Measurements from ENCODE around the gene MTERF2. TPM values are rescaled to one million over a fixed set of nuclear protein-coding genes. Genes with fewer than 3 reads are reported as not detected.

Gene MTERF2
- polyA plus RNA-seq, 3 donors, result 0.54 to 1.2 (median 0.73) TPM

DNA sequence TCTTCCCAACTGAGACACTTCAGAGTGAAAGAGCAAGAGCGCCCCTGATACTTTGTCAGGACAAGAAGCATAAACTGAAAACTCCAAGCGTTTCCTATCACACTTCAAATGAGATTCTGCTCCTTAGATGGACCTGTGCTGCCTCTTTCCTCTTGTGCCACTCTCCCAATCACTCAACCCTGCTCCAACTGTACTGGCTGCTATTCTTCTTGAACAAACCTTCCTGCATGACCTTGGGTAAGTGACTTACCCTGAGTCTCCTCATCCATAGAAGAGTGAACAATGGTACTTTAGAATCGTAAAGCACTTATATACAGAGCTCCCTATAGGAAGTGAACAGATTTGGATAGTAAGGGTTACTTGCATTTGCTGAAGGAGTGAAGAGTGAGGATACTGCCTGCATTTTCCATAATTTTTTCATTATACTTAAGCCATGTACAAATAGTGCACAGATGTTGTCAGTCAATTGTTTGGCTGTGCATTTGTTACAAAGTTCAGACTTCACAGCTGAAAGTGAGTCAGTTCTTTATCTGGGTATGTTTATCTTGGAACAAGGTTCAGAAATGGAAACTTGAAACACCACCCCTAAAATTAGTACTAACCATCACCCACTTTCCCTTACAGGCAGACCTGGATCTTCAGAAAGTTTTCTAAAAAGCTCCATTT lies 10.8 kb downstream of the MTERF2 start:
- Histone ChIP-seq H3K79me2 (ENCODE audit: insufficient read depth, low read length) (no peaks in the 10 kb centered on the region), H3K4me1 (ENCODE audit: control insufficient read depth in 1 of 2, insufficient read depth in 2 of 2, low read length in 2 of 2) (no peaks in the 10 kb centered on the region), H3K4me3 (replicated peaks in 1 of 3; ENCODE audit: low read depth in 2 of 3, low read length in 3 of 3) (no peak overlapping the region), H3K9me3 (replicated peaks in 1 of 2; ENCODE audit: control insufficient read depth in 1 of 2, insufficient read depth in 1 of 2, low read length in 2 of 2) (no peaks in the 10 kb centered on the region), H4K20me1 (ENCODE audit: insufficient read depth, low read length) (no peaks in the 10 kb centered on the region), H3K4me2 (replicated peaks; ENCODE audit: extremely low read depth, low read length, poor library complexity, severe bottlenecking) (no peak overlapping the region), H2AFZ (ENCODE audit: insufficient read depth, low read depth, low read length, poor library complexity, severe bottlenecking) (no peak overlapping the region), H3K36me3 (replicated peaks in 1 of 2; ENCODE audit: control insufficient read depth in 1 of 2, insufficient read depth in 2 of 2, low read length in 2 of 2) (peaks cover 0 to 6% of the 10 kb centered on the region in 2 donors), H3K9ac (ENCODE audit: insufficient read depth, low read length, poor library complexity, severe bottlenecking) (no peak overlapping the region), H3K27me3 (ENCODE audit: control insufficient read depth in 2 of 2, insufficient read depth in 2 of 2, low read length in 2 of 2) (no peaks in the 10 kb centered on the region), H3K27ac (ENCODE audit: low read depth in 1 of 2, low read length in 2 of 2) (no peak overlapping the region)
- no peak for DNase-seq
- H3K4me1 Mint-ChIP-seq, result no peaks in the 10 kb centered on the region
- H3K27ac Mint-ChIP-seq, result no peak overlapping the region
- no peak overlapping the region for H3K4me3 Mint-ChIP-seq
- intact Hi-C loops (cut with micrococcal nuclease), result no loop called here
- TF ChIP-seq, protein P1, sequence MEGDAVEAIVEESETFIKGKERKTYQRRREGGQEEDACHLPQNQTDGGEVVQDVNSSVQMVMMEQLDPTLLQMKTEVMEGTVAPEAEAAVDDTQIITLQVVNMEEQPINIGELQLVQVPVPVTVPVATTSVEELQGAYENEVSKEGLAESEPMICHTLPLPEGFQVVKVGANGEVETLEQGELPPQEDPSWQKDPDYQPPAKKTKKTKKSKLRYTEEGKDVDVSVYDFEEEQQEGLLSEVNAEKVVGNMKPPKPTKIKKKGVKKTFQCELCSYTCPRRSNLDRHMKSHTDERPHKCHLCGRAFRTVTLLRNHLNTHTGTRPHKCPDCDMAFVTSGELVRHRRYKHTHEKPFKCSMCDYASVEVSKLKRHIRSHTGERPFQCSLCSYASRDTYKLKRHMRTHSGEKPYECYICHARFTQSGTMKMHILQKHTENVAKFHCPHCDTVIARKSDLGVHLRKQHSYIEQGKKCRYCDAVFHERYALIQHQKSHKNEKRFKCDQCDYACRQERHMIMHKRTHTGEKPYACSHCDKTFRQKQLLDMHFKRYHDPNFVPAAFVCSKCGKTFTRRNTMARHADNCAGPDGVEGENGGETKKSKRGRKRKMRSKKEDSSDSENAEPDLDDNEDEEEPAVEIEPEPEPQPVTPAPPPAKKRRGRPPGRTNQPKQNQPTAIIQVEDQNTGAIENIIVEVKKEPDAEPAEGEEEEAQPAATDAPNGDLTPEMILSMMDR (IDR thresholded peaks at IDR 0.05), result no peak
- no peaks in the 10 kb centered on the region for H3K27me3 Mint-ChIP-seq (ENCODE audit: low read depth in 3 of 3)
- no peaks in the 10 kb centered on the region for H3K9me3 Mint-ChIP-seq
- WGBS (ENCODE audit: insufficient coverage), result 100% methylated on average over 2 of the region's 3 CpGs
- peaks cover under 1 to 9% of the 10 kb centered on the region in 2 donors for H3K36me3 Mint-ChIP-seq

DNA sequence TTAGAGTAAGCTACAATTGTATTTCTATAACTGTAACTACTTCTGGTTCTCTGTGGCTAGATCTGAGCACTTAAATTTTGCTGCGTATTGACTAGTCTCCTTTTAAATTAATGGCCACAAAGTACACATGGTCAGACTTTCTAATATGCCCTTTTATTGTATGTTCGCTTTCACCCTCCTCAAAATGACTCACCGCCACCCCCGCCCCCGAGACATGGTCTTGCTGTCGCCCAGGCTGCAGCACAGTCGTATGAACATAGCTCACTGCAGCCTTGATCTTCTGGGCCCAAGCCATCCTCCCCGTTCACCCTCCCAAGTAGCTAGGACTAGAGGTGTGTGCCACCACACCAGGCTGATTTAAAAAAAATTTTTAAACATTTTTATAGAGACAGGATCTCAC lies 11.8 kb downstream of the MTERF2 start:
- 97% methylated on average over 7 of the region's 8 CpGs for whole genome bisulfite sequencing (ENCODE audit: insufficient coverage)
- Mint-ChIP-seq H3K9me3 (no peaks in the 10 kb centered on the region), H3K27me3 (ENCODE audit: low read depth in 3 of 3) (no peaks in the 10 kb centered on the region), H3K4me3 (no peak overlapping the region), H3K36me3 (peaks cover 4 to 12% of the 10 kb centered on the region in 2 donors), H3K27ac (no peak overlapping the region), H3K4me1 (no peaks in the 10 kb centered on the region)
- H3K79me2 ChIP-seq (ENCODE audit: insufficient read depth, low read length), result no peaks in the 10 kb centered on the region
- H3K4me3 ChIP-seq (replicated peaks in 1 of 3; ENCODE audit: low read depth in 2 of 3, low read length in 3 of 3), result no peak overlapping the region
- no peaks in the 10 kb centered on the region for H3K4me1 ChIP-seq (ENCODE audit: control insufficient read depth in 1 of 2, insufficient read depth in 2 of 2, low read length in 2 of 2)
- H3K36me3 ChIP-seq (replicated peaks in 1 of 2; ENCODE audit: control insufficient read depth in 1 of 2, insufficient read depth in 2 of 2, low read length in 2 of 2), result peaks cover 0 to 10% of the 10 kb centered on the region in 2 donors
- intact Hi-C loops (cut with micrococcal nuclease), result no loop called here
- H3K27me3 ChIP-seq (ENCODE audit: control insufficient read depth in 2 of 2, insufficient read depth in 2 of 2, low read length in 2 of 2), result no peaks in the 10 kb centered on the region
- no peak overlapping the region for H2AFZ ChIP-seq (ENCODE audit: insufficient read depth, low read depth, low read length, poor library complexity, severe bottlenecking)
- no peak overlapping the region for H3K4me2 ChIP-seq (replicated peaks; ENCODE audit: extremely low read depth, low read length, poor library complexity, severe bottlenecking)
- H3K9ac ChIP-seq (ENCODE audit: insufficient read depth, low read length, poor library complexity, severe bottlenecking), result no peak overlapping the region
- H3K9me3 ChIP-seq (replicated peaks in 1 of 2; ENCODE audit: control insufficient read depth in 1 of 2, insufficient read depth in 1 of 2, low read length in 2 of 2), result no peaks in the 10 kb centered on the region
- no peaks in the 10 kb centered on the region for H4K20me1 ChIP-seq (ENCODE audit: insufficient read depth, low read length)
- DNase-seq, result no peak
- TF ChIP-seq, protein P1 (IDR thresholded peaks at IDR 0.05), result no peak
- no peak overlapping the region for H3K27ac ChIP-seq (ENCODE audit: low read depth in 1 of 2, low read length in 2 of 2)

Data from CD14-positive monocyte (primary cell).